ENCODE results near the gene CRIP2. TPM values are rescaled to one million over a fixed set of nuclear protein-coding genes. Genes with fewer than 3 reads are reported as not detected.

Gene CRIP2
- polyA plus RNA-seq, 1 donor from 2014 or later = 214 TPM

- H3K9me2 ChIP-seq (ENCODE audit: insufficient read depth, low read length) = no peaks in the 10 kb centered on the region
- TF ChIP-seq POLR2AphosphoS5 (IDR thresholded peaks at IDR 0.05) = no peak
- no peak for TF ChIP-seq SMC3 (conservative IDR thresholded peaks at IDR 0.05; ENCODE audit: poor library complexity)
- no peak for TF ChIP-seq RAD21 (conservative IDR thresholded peaks at IDR 0.05)
- H3K9ac ChIP-seq (ENCODE audit: low read length) = no peak overlapping the region
- H3K4me3 ChIP-seq (ENCODE audit: low read length) = no peak overlapping the region
- H3K4me2 ChIP-seq (ENCODE audit: low read length) = no peak overlapping the region
- no peaks in the 10 kb centered on the region for H3K79me2 ChIP-seq (replicated peaks; ENCODE audit: insufficient read depth, low read length)
- H3F3A ChIP-seq (ENCODE audit: insufficient read depth, low read length, poor library complexity, severe bottlenecking) = no peaks in the 10 kb centered on the region
- peaks cover 5% of the 10 kb centered on the region for H3K36me3 ChIP-seq (ENCODE audit: insufficient read depth, low read length)
- no peak overlapping the region for H2AFZ ChIP-seq (ENCODE audit: low read depth, low read length)
- no peaks in the 10 kb centered on the region for H3K9me3 ChIP-seq (ENCODE audit: low read length)
- no peaks in the 10 kb centered on the region for H4K20me1 ChIP-seq (ENCODE audit: insufficient read depth)
- H3K27me3 ChIP-seq (ENCODE audit: insufficient read depth, low read depth, low read length) = no peaks in the 10 kb centered on the region
- H3K27ac ChIP-seq (ENCODE audit: low read length) = no peak overlapping the region
Observed at GRCh38 chr14:105465209-105466031, 9.2 kb upstream of the CRIP2 start.

DNA sequence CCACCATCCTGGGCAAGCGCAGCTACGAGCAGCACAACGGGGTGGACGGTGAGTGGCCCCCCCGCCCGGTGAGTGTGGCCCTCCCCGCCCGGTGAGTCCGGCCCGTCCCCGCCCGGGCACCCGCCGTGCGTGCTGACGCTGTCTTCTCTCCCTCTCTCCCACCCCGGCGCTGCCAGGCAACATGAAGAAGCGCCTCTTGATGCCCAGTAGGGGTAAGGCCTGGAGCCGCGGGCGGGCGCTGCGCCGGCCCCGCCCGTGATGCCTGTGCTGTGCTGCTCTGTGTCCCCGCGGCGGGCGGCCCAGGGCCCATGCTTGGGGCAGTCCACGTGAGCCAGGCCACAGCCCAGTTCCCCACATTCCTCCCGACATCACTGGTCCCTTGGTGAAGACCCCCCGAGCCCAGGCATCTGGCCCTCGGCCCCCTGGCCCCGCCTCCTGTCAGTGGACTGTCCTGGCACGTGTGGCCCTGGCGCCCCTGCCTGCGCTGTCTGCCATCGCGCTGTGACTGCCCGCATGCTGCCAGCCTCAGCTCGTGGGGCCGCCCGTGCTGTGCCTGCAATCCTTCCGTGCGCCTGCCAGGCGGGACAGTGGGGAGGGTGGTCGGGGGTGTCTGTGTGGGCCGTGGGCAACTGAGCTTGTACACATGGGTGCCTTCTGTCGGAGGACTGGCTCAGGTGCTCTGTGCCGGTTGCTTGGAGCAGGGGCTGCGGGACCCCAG is 7.9 kb upstream of the CRIP2 start:
- H3K27ac ChIP-seq (ENCODE audit: low read length) = no peak overlapping the region
- H3F3A ChIP-seq (ENCODE audit: insufficient read depth, low read length, poor library complexity, severe bottlenecking) = no peaks in the 10 kb centered on the region
- no peak overlapping the region for H3K4me3 ChIP-seq (ENCODE audit: low read length)
- TF ChIP-seq EZH2 (IDR thresholded peaks at IDR 0.05; ENCODE audit: borderline replicate concordance, insufficient read depth, low read length, poor library complexity, severe bottlenecking) (no peak), MXI1 (conservative IDR thresholded peaks at IDR 0.05; ENCODE audit: poor library complexity, severe bottlenecking) (no peak)
- H3K9me3 ChIP-seq (ENCODE audit: low read length) = no peaks in the 10 kb centered on the region
- H2AFZ ChIP-seq (ENCODE audit: low read depth, low read length) = no peak overlapping the region
- no peaks in the 10 kb centered on the region for H3K79me2 ChIP-seq (replicated peaks; ENCODE audit: insufficient read depth, low read length)
- H3K4me2 ChIP-seq (ENCODE audit: low read length) = no peak overlapping the region
- no peaks in the 10 kb centered on the region for H4K20me1 ChIP-seq (ENCODE audit: insufficient read depth)
- no peaks in the 10 kb centered on the region for H3K27me3 ChIP-seq (ENCODE audit: insufficient read depth, low read depth, low read length)
- H3K36me3 ChIP-seq (ENCODE audit: insufficient read depth, low read length) = peaks cover 5% of the 10 kb centered on the region
- H3K9ac ChIP-seq (ENCODE audit: low read length) = no peak overlapping the region
- no peaks in the 10 kb centered on the region for H3K9me2 ChIP-seq (ENCODE audit: insufficient read depth, low read length)

GRCh38 chr14:105467249-105467941 is 7.2 kb upstream of the CRIP2 start:
- no peaks in the 10 kb centered on the region for H3K27me3 ChIP-seq (ENCODE audit: insufficient read depth, low read depth, low read length)
- H3K36me3 ChIP-seq (ENCODE audit: insufficient read depth, low read length) = peaks cover 5% of the 10 kb centered on the region

More at GRCh38 chr14:105467249-105467941, 7.2 kb upstream of the CRIP2 start:
- no peaks in the 10 kb centered on the region for H4K20me1 ChIP-seq (ENCODE audit: insufficient read depth)
- H3F3A ChIP-seq (ENCODE audit: insufficient read depth, low read length, poor library complexity, severe bottlenecking) = no peaks in the 10 kb centered on the region
- H3K9me2 ChIP-seq (ENCODE audit: insufficient read depth, low read length) = no peaks in the 10 kb centered on the region
- H3K4me2 ChIP-seq (ENCODE audit: low read length) = no peak overlapping the region
- no peaks in the 10 kb centered on the region for H3K9me3 ChIP-seq (ENCODE audit: low read length)
- TF ChIP-seq, protein P1, sequence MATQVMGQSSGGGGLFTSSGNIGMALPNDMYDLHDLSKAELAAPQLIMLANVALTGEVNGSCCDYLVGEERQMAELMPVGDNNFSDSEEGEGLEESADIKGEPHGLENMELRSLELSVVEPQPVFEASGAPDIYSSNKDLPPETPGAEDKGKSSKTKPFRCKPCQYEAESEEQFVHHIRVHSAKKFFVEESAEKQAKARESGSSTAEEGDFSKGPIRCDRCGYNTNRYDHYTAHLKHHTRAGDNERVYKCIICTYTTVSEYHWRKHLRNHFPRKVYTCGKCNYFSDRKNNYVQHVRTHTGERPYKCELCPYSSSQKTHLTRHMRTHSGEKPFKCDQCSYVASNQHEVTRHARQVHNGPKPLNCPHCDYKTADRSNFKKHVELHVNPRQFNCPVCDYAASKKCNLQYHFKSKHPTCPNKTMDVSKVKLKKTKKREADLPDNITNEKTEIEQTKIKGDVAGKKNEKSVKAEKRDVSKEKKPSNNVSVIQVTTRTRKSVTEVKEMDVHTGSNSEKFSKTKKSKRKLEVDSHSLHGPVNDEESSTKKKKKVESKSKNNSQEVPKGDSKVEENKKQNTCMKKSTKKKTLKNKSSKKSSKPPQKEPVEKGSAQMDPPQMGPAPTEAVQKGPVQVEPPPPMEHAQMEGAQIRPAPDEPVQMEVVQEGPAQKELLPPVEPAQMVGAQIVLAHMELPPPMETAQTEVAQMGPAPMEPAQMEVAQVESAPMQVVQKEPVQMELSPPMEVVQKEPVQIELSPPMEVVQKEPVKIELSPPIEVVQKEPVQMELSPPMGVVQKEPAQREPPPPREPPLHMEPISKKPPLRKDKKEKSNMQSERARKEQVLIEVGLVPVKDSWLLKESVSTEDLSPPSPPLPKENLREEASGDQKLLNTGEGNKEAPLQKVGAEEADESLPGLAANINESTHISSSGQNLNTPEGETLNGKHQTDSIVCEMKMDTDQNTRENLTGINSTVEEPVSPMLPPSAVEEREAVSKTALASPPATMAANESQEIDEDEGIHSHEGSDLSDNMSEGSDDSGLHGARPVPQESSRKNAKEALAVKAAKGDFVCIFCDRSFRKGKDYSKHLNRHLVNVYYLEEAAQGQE (IDR thresholded peaks at IDR 0.05; ENCODE audit: borderline replicate concordance) = no peak
- TF ChIP-seq MXI1 (conservative IDR thresholded peaks at IDR 0.05; ENCODE audit: poor library complexity, severe bottlenecking) (no peak), SMC3 (conservative IDR thresholded peaks at IDR 0.05; ENCODE audit: poor library complexity) (no peak), RAD21 (conservative IDR thresholded peaks at IDR 0.05) (no peak), EP300 (conservative IDR thresholded peaks at IDR 0.05; ENCODE audit: poor library complexity, severe bottlenecking) (no peak), POLR2AphosphoS5 (IDR thresholded peaks at IDR 0.05) (no peak)
- H3K79me2 ChIP-seq (replicated peaks; ENCODE audit: insufficient read depth, low read length) = no peaks in the 10 kb centered on the region
- no peak overlapping the region for H3K9ac ChIP-seq (ENCODE audit: low read length)
- no peak overlapping the region for H3K27ac ChIP-seq (ENCODE audit: low read length)
- no peak overlapping the region for H3K4me3 ChIP-seq (ENCODE audit: low read length)
- no peak overlapping the region for H2AFZ ChIP-seq (ENCODE audit: low read depth, low read length)

Measured in neural cell (in vitro differentiated cells).